Astrocyte of the spinal cord (primary cell): ENCODE results near the gene CHRM1.
"Not testable (repeated sequence)": the region's sequence is repeated elsewhere in the genome, so short reads cannot be mapped to it uniquely, and the experiment has no call there.

ENCODE experiments used
- DNase-seq: peaks from one replicate; pipeline ENCODE4 v3.0.0; 2011; ENCODE audit warnings: low read depth, low spot score
- H3K4me3 ChIP-seq: 2 replicates; pipeline ENCODE4 v1.5.1; 2011; ENCODE audit warnings: low read depth, mild to moderate bottlenecking, low read length, moderate library complexity
- in situ Hi-C: cut with HindIII; loops from 2 replicates; pipeline ENCODE4 v1.10.0; 2017; ENCODE audit warnings: low sequenced_read_pairs
- TF ChIP-seq, protein P1 (sequence below): IDR thresholded peaks from 2 replicates; pipeline ENCODE4 v1.5.1; 2012; ENCODE audit warnings: low read depth, mild to moderate bottlenecking, low read length, inconsistent platforms

CHRM1 gene

GRCh38 chr11:62957147-62957546 lies 36.0 kb upstream of the CHRM1 start:
- DNase-seq: no peak
- no peak overlapping the region for H3K4me3 ChIP-seq
- TF ChIP-seq, protein P1, sequence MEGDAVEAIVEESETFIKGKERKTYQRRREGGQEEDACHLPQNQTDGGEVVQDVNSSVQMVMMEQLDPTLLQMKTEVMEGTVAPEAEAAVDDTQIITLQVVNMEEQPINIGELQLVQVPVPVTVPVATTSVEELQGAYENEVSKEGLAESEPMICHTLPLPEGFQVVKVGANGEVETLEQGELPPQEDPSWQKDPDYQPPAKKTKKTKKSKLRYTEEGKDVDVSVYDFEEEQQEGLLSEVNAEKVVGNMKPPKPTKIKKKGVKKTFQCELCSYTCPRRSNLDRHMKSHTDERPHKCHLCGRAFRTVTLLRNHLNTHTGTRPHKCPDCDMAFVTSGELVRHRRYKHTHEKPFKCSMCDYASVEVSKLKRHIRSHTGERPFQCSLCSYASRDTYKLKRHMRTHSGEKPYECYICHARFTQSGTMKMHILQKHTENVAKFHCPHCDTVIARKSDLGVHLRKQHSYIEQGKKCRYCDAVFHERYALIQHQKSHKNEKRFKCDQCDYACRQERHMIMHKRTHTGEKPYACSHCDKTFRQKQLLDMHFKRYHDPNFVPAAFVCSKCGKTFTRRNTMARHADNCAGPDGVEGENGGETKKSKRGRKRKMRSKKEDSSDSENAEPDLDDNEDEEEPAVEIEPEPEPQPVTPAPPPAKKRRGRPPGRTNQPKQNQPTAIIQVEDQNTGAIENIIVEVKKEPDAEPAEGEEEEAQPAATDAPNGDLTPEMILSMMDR: no peak
- in situ Hi-C loops: no loop called here

GRCh38 chr11:62954478-62954877 lies 33.3 kb upstream of the CHRM1 start:
- in situ Hi-C loops: no loop called here
- TF ChIP-seq, protein P1: no peak
- no peak for DNase-seq
- no peak overlapping the region for H3K4me3 ChIP-seq

- in situ Hi-C loops: no loop called here
- TF ChIP-seq, protein P1: no peak
- H3K4me3 ChIP-seq: no peak overlapping the region
- DNase-seq: no peak
Observed at GRCh38 chr11:62953811-62954210, 32.6 kb upstream of the CHRM1 start.

DNA sequence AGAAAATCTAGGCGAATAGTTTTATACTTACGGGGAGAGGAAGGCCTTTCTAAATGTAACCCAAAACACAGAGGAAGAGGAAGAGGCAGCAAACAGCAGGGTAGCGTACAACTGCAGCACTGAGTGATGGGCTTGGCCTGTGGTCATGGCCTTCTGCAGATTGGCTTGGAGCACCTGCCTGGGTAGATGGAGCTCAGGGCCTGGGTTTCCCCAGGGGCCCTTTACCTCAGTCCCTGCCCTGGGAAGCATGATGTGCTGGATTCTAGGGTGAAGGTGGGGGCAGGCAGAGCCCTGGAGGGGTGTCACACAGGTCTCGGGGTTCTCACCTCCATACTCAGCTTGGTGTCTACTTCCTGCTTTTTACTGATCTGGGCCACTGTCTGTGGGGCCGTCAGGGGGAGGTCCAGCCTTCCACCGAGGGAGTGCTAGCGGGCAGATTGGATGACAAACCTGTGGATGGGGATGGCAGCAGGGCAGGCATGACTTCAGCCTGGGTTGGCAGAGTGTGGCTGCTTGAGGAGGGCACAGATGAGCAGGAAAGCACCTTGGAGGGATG lies 27.7 kb upstream of the CHRM1 start:
- H3K4me3 ChIP-seq: no peak overlapping the region
- in situ Hi-C loops: no loop called here
- no peak for DNase-seq
- TF ChIP-seq, protein P1: no peak

- in situ Hi-C loops, DNase-seq, H3K4me3 ChIP-seq: not testable (repeated sequence)
Observed at GRCh38 chr11:62945538-62945937, 24.4 kb upstream of the CHRM1 start.

- in situ Hi-C loops, H3K4me3 ChIP-seq, DNase-seq: not testable (repeated sequence)
Observed at GRCh38 chr11:62937528-62937927, 16.4 kb upstream of the CHRM1 start.

DNA sequence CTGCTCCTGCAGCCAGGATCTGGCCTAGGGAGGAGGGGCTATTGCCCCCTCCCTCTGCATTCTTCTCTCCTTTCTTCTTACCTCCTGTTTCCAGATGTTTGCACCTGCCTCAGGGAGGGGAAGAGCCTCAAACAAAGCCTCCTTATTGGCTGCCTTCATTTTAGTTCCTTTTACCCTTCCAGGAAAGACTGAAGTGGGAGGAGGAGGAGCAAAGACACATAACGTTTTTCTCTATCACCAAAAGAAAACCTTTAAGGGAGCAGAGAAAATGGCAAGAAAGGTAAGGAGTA lies 13.3 kb upstream of the CHRM1 start:
- H3K4me3 ChIP-seq: no peak overlapping the region
- in situ Hi-C loops: no loop called here
- DNase-seq: no peak
- TF ChIP-seq, protein P1: no peak
